ENCODE results near the gene PEX11B. TPM values are rescaled to one million over a fixed set of nuclear protein-coding genes. Genes with fewer than 3 reads are reported as not detected.
A peak's percentile ranks its signal among the peaks of the same experiment; 100 is the strongest.

The PEX11B gene
- total RNA-seq, 4 donors from 2014 or later: 23.3 to 35.9 (median 30.2) TPM

DNA sequence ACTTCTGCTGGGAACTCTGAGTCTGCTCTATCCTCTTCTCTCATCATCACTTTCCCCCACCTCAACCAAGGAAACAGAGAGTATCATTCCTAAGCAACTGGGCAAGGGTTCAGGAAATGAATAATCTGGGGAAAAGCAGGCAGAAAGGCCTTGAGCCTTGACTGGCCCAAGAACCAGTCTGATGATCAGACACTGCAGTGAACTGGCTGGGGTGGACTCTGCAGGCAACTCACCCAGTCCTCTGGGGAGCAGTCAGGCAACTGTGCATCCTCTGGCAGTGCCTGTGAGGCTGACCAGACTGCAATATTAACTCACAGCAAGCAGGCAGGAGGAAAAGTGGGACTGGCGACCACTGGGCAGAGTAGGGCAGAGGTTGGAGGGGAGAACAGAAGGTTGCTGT is 33.8 kb downstream of the PEX11B start:
- Histone ChIP-seq H3K27ac (no peak overlapping the region), H3K27me3 (no peaks in the 10 kb centered on the region), H3K4me3 (peak overlapping the region; percentile 63), H3K9me3 (no peaks in the 10 kb centered on the region), H3K4me1 (peaks cover 30% of the 10 kb centered on the region), H3K36me3 (no peaks in the 10 kb centered on the region)
- DNase-seq (ENCODE audit: low spot score in 2 of 2): peak in 1 of 2 donors; percentile 34
- TF ChIP-seq POLR2AphosphoS5 (IDR thresholded peaks at IDR 0.05): no peak
- no peak for TF ChIP-seq POLR2A (IDR thresholded peaks at IDR 0.05)
- TF ChIP-seq, protein P1, sequence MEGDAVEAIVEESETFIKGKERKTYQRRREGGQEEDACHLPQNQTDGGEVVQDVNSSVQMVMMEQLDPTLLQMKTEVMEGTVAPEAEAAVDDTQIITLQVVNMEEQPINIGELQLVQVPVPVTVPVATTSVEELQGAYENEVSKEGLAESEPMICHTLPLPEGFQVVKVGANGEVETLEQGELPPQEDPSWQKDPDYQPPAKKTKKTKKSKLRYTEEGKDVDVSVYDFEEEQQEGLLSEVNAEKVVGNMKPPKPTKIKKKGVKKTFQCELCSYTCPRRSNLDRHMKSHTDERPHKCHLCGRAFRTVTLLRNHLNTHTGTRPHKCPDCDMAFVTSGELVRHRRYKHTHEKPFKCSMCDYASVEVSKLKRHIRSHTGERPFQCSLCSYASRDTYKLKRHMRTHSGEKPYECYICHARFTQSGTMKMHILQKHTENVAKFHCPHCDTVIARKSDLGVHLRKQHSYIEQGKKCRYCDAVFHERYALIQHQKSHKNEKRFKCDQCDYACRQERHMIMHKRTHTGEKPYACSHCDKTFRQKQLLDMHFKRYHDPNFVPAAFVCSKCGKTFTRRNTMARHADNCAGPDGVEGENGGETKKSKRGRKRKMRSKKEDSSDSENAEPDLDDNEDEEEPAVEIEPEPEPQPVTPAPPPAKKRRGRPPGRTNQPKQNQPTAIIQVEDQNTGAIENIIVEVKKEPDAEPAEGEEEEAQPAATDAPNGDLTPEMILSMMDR (IDR thresholded peaks at IDR 0.05): no peak
- no peak for TF ChIP-seq EP300 (IDR thresholded peaks at IDR 0.05)
- 96% methylated on average over 1 of the region's 1 CpG for WGBS

DNA sequence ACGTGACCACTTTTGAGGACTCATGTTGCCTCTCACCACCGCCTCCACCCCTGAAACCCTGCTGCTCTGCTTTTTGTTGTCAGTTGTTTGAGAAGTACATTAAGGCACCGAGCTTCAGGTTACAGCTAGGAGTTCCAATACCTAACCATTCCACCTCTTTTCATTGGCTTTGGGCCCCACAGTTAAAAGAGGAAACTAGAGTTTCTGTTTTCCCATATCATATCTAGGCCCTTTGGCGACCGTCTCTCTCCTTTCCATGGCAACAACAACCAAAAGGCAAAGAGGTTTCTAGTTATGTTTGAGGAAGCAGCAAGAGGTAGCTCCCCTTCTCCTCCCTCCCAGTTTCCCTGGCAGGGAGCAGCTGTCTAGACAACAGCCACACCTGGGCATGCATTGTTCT is 38.7 kb downstream of the PEX11B start:
- H3K27ac ChIP-seq: peak overlapping the region; percentile 59
- H3K4me1 ChIP-seq: peaks cover 23% of the 10 kb centered on the region
- no peak overlapping the region for H3K4me3 ChIP-seq
- H3K9me3 ChIP-seq: no peaks in the 10 kb centered on the region
- no peaks in the 10 kb centered on the region for H3K27me3 ChIP-seq
- WGBS: 67% methylated on average over 5 of the region's 5 CpGs
- no peaks in the 10 kb centered on the region for H3K36me3 ChIP-seq
- TF ChIP-seq EP300 (IDR thresholded peaks at IDR 0.05): no peak
- TF ChIP-seq, protein P1 (IDR thresholded peaks at IDR 0.05): no peak
- TF ChIP-seq POLR2A (IDR thresholded peaks at IDR 0.05): no peak
- no peak for TF ChIP-seq POLR2AphosphoS5 (IDR thresholded peaks at IDR 0.05)
- no peak for DNase-seq (ENCODE audit: low spot score in 2 of 2)

DNA sequence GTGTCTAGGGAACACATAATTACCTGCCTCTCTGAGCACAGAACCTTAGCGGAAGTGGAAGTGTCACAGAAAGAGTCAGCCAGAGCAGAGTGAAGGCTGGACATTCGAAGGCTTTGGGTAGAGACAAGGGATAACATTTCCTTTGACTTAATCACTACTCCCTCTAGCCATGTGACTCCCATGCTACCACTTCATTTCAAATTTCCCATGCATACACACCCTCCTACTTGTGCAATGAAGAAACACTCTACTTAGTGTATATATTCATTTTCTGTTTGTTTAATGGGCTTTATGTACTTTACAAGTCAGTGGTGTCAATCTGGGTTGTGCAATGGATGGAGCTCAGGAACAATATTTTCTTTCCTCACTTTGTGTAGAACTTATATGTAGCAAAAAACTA is 39.8 kb downstream of the PEX11B start:
- Histone ChIP-seq H3K36me3 (no peaks in the 10 kb centered on the region), H3K4me1 (peaks cover 19% of the 10 kb centered on the region), H3K27me3 (no peaks in the 10 kb centered on the region), H3K4me3 (no peak overlapping the region), H3K9me3 (no peaks in the 10 kb centered on the region), H3K27ac (peak overlapping the region; percentile 59)
- no peak for DNase-seq (ENCODE audit: low spot score in 2 of 2)
- TF ChIP-seq EP300 (IDR thresholded peaks at IDR 0.05) (no peak), POLR2AphosphoS5 (IDR thresholded peaks at IDR 0.05) (no peak), POLR2A (IDR thresholded peaks at IDR 0.05) (no peak)
- TF ChIP-seq, protein P1 (IDR thresholded peaks at IDR 0.05): no peak
- WGBS: 78% methylated on average over 2 of the region's 2 CpGs

DNA sequence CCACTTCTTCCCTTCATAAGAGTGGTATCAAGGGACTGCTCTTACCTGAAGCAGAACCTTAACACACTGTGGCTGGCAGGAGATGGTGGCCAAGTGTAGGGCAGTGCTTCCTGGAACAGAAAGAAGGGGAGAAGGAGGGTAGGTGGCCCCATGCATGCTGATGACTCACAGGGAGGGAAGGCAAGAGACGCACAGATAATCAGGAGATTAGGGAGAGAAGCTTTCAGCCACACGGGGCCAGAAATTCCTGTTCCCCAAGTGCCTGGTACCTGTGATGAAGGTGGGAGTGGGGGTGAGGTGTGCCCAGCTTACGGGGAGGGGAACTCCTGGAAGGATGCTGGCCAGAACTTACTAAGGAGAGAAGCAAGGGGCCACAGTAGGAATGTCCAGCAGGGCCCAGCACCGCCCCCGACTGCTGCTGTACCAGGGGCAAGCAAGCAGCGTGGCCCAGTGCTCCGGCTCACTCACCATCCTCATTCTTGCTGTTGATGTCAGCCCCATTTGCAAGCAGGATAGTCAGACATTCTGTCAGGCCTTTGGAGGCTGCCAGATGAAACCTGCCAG is 40.5 kb downstream of the PEX11B start:
- TF ChIP-seq POLR2AphosphoS5 (IDR thresholded peaks at IDR 0.05) (peak in 1 of 3 donors; percentile 7), EP300 (IDR thresholded peaks at IDR 0.05) (no peak), POLR2A (IDR thresholded peaks at IDR 0.05) (no peak)
- TF ChIP-seq, protein P1 (IDR thresholded peaks at IDR 0.05): no peak
- peak in 1 of 2 donors; percentile 60 for DNase-seq (ENCODE audit: low spot score in 2 of 2)
- Histone ChIP-seq H3K27me3 (no peaks in the 10 kb centered on the region), H3K4me1 (peaks cover 22% of the 10 kb centered on the region), H3K9me3 (no peaks in the 10 kb centered on the region), H3K36me3 (no peaks in the 10 kb centered on the region), H3K27ac (peak overlapping the region; percentile 59), H3K4me3 (no peak overlapping the region)
- 64% methylated on average over 6 of the region's 7 CpGs for WGBS

DNA sequence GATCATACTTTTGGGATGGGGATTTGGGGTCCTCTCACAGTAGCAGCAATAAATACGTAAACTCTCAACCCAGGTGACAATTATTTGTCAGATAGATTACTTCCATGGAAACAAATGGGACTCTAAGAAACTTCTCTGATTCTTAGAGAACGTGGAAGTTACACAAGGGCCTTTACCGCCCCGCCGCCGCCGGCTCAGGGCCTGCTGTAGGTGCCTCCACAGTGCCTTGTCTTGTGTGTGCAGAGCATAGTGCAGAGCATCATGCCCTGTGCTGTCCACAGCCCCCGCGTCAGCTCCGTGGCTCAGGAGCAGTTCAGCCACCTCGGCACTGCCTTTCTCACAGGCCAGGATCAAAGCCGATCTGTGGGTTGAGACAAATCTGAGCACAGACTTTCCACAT is 43.9 kb downstream of the PEX11B start:
- 94% methylated on average over 12 of the region's 12 CpGs for WGBS
- TF ChIP-seq POLR2AphosphoS5 (IDR thresholded peaks at IDR 0.05) (no peak), POLR2A (IDR thresholded peaks at IDR 0.05) (no peak), EP300 (IDR thresholded peaks at IDR 0.05) (no peak)
- TF ChIP-seq, protein P1 (IDR thresholded peaks at IDR 0.05): no peak
- H3K4me3 ChIP-seq: no peak overlapping the region

More for the DNA sequence above, 43.9 kb downstream of the PEX11B start:
- Histone ChIP-seq H3K36me3 (no peaks in the 10 kb centered on the region), H3K9me3 (no peaks in the 10 kb centered on the region), H3K4me1 (peaks cover 33% of the 10 kb centered on the region), H3K27me3 (no peaks in the 10 kb centered on the region), H3K27ac (no peak overlapping the region)
- DNase-seq (ENCODE audit: low spot score in 2 of 2): no peak
